Middle frontal gyrus (tissue), 1 donor: ENCODE results near the gene CDS2.

Experiments used
- DNase-seq: peaks from one replicate; pipeline ENCODE4 v3.0.0-alpha.2; 2015; ENCODE audit warnings: low spot score; ENCODE audit errors: extremely low spot score

CDS2 gene

GRCh38 chr20:5211803-5212714 lies 85.3 kb downstream of the CDS2 start:
- no peak for DNase-seq

GRCh38 chr20:5212907-5213487 lies 86.2 kb downstream of the CDS2 start:
- no peak for DNase-seq

GRCh38 chr20:5214826-5215225 lies 88.0 kb downstream of the CDS2 start:
- no peak for DNase-seq

GRCh38 chr20:5215672-5216304 lies 89.0 kb downstream of the CDS2 start:
- no peak for DNase-seq

GRCh38 chr20:5216663-5217062 lies 89.9 kb downstream of the CDS2 start:
- no peak for DNase-seq

GRCh38 chr20:5217616-5218015 lies 90.8 kb downstream of the CDS2 start:
- DNase-seq = no peak

- no peak for DNase-seq
Measured at GRCh38 chr20:5220321-5221060, 93.7 kb downstream of the CDS2 start.

- DNase-seq = no peak
Measured at GRCh38 chr20:5221061-5221430, 94.2 kb downstream of the CDS2 start.

- peak; percentile 56 for DNase-seq
Measured at GRCh38 chr20:5222919-5223634, 96.3 kb downstream of the CDS2 start.

- DNase-seq = no peak
Measured at GRCh38 chr20:5230544-5230943, 103.7 kb downstream of the CDS2 start.

- no peak for DNase-seq
Measured at GRCh38 chr20:5234158-5234557, 107.3 kb downstream of the CDS2 start.

GRCh38 chr20:5234978-5235377 lies 108.2 kb downstream of the CDS2 start:
- DNase-seq = no peak
